ENCODE data around the gene PIEZO1. TPM values are rescaled to one million over a fixed set of nuclear protein-coding genes. Genes with fewer than 3 reads are reported as not detected.

Gene PIEZO1
- total RNA-seq, 1 experiment from 2014 or later = 224 TPM

DNA sequence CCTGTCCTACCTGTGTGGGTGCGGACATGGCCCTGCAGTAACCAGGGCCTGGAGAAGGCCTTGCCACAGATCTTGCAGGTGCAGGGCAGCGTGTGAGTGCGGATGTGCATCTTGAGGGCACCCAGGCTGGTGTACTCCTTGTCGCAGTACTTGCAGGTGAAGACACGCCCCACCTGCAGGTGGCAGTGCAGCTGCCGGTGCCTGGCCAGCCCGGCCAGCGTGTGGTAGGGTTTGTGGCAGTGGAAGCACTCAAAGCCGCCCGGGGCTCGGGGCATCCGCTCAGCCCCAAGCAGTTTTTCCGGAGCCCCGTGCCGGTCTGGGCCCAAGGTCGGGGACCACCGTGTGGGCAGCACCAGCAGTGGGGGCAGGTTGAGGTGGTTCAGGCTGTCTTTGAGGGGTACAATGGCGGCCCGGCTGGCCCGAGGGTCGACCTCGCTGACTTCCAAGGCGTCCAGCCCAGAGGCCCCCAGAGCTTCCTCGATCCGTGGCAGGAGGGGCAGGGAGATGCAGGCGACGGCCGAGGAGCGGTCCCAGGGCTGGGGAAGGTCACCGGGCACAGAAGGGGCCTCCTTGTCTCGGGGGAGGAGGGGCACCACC is 103.8 kb downstream of the PIEZO1 start:
- no peaks in the 10 kb centered on the region for H3K9me3 ChIP-seq (ENCODE audit: control insufficient read depth in 1 of 2, insufficient read depth in 1 of 2, low read depth in 1 of 2, low read length in 2 of 2)
- no peaks in the 10 kb centered on the region for H4K20me1 ChIP-seq (ENCODE audit: insufficient read depth)
- no peaks in the 10 kb centered on the region for H3K27me3 ChIP-seq (ENCODE audit: insufficient read depth, low read length)
- ChIA-PET POLR2A (no interaction called here), CTCF (interaction anchor here (0.8 to 1.6 kb wide), 3 partner anchors 8 to 24 kb away, joined by 3 to 6 read pairs (median 3); no protein-coding TSS in a partner anchor), RAD21 (ENCODE audit: low non-redundant PET in 1 of 2, low total read pairs in 2 of 2, uncharacterized antibody in 2 of 2, unreplicated experiment in 2 of 2) (no interaction called here)
- no peaks in the 10 kb centered on the region for H3K9me2 ChIP-seq (ENCODE audit: insufficient read depth)
- no peaks in the 10 kb centered on the region for H3K36me3 ChIP-seq (ENCODE audit: control insufficient read depth in 1 of 2, insufficient read depth in 2 of 2, low read length in 2 of 2)
- BruUV-seq (replicated peaks) = no TSS peak
- intact Hi-C loops (cut with micrococcal nuclease) = no loop called here
- no peak overlapping the region for H3K27ac ChIP-seq (ENCODE audit: low read depth, low read length)
- peak; percentile 74 for ATAC-seq
- H3K79me2 ChIP-seq (ENCODE audit: insufficient read depth, low read length) = no peaks in the 10 kb centered on the region
- H2AFZ ChIP-seq (ENCODE audit: low read depth, low read length, poor library complexity, severe bottlenecking) = no peak overlapping the region
- H3K4me3 ChIP-seq (replicated peaks in 1 of 2; ENCODE audit: low read depth in 1 of 2, low read length in 2 of 2) = no peak overlapping the region
- no peak overlapping the region for H3K9ac ChIP-seq (ENCODE audit: low read length)
- DNase-seq (ENCODE audit: low read depth, low spot score) = no peak
- no peak overlapping the region for H3K4me2 ChIP-seq (ENCODE audit: low read length)
- peaks cover 9 to 26% of the 10 kb centered on the region in 2 experiments for H3K4me1 ChIP-seq (ENCODE audit: control insufficient read depth in 1 of 2, insufficient read depth in 2 of 2, low read length in 2 of 2)
- TF ChIP-seq TCF7L2 (IDR thresholded peaks at IDR 0.05; ENCODE audit: borderline replicate concordance, extremely low read depth, insufficient read depth, insufficient read length) = no peak
- TF ChIP-seq, protein P1, sequence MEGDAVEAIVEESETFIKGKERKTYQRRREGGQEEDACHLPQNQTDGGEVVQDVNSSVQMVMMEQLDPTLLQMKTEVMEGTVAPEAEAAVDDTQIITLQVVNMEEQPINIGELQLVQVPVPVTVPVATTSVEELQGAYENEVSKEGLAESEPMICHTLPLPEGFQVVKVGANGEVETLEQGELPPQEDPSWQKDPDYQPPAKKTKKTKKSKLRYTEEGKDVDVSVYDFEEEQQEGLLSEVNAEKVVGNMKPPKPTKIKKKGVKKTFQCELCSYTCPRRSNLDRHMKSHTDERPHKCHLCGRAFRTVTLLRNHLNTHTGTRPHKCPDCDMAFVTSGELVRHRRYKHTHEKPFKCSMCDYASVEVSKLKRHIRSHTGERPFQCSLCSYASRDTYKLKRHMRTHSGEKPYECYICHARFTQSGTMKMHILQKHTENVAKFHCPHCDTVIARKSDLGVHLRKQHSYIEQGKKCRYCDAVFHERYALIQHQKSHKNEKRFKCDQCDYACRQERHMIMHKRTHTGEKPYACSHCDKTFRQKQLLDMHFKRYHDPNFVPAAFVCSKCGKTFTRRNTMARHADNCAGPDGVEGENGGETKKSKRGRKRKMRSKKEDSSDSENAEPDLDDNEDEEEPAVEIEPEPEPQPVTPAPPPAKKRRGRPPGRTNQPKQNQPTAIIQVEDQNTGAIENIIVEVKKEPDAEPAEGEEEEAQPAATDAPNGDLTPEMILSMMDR (IDR thresholded peaks at IDR 0.05 in 2 of 3, conservative IDR thresholded peaks at IDR 0.05 in 1 of 3; ENCODE audit: borderline replicate concordance in 1 of 3, insufficient read depth in 1 of 3, low read depth in 2 of 3, low read length in 2 of 3) = peak; percentile 57 to 92 (median 83)
- peak; percentile 60; the same call in 1 of the 2 replicates for TF ChIP-seq RAD21 (IDR thresholded peaks at IDR 0.05; ENCODE audit: low read depth)

GRCh38 chr16:88680554-88681083 is 104.4 kb downstream of the PIEZO1 start:
- Histone ChIP-seq H4K20me1 (ENCODE audit: insufficient read depth) (no peaks in the 10 kb centered on the region), H3K27me3 (ENCODE audit: insufficient read depth, low read length) (no peaks in the 10 kb centered on the region), H3K9me2 (ENCODE audit: insufficient read depth) (no peaks in the 10 kb centered on the region), H3K27ac (ENCODE audit: low read depth, low read length) (no peak overlapping the region), H3K4me2 (ENCODE audit: low read length) (no peak overlapping the region), H3K4me3 (replicated peaks in 1 of 2; ENCODE audit: low read depth in 1 of 2, low read length in 2 of 2) (no peak overlapping the region), H3K9ac (ENCODE audit: low read length) (no peak overlapping the region), H3K79me2 (ENCODE audit: insufficient read depth, low read length) (no peaks in the 10 kb centered on the region), H3K4me1 (ENCODE audit: control insufficient read depth in 1 of 2, insufficient read depth in 2 of 2, low read length in 2 of 2) (peaks cover 8 to 20% of the 10 kb centered on the region in 2 experiments), H3K36me3 (ENCODE audit: control insufficient read depth in 1 of 2, insufficient read depth in 2 of 2, low read length in 2 of 2) (no peaks in the 10 kb centered on the region), H2AFZ (ENCODE audit: low read depth, low read length, poor library complexity, severe bottlenecking) (no peak overlapping the region), H3K9me3 (ENCODE audit: control insufficient read depth in 1 of 2, insufficient read depth in 1 of 2, low read depth in 1 of 2, low read length in 2 of 2) (no peaks in the 10 kb centered on the region)
- intact Hi-C loops (cut with micrococcal nuclease) = no loop called here
- ATAC-seq (no peak), DNase-seq (ENCODE audit: low read depth, low spot score) (no peak)
- BruUV-seq (replicated peaks) = no TSS peak
- RAD21 ChIA-PET (ENCODE audit: low non-redundant PET in 1 of 2, low total read pairs in 2 of 2, uncharacterized antibody in 2 of 2, unreplicated experiment in 2 of 2) = no interaction called here
- CTCF ChIA-PET = interaction anchor here (0.8 to 1.6 kb wide), 3 partner anchors 8 to 24 kb away, joined by 3 to 6 read pairs (median 3); no protein-coding TSS in a partner anchor
- POLR2A ChIA-PET = no interaction called here
- TF ChIP-seq TCF7L2 (IDR thresholded peaks at IDR 0.05; ENCODE audit: borderline replicate concordance, extremely low read depth, insufficient read depth, insufficient read length) (no peak), SRF (IDR thresholded peaks at IDR 0.05; ENCODE audit: low read depth) (no peak), FOSL1 (IDR thresholded peaks at IDR 0.05; ENCODE audit: low read depth) (no peak), EZH2 (IDR thresholded peaks at IDR 0.05) (no peak), POLR2AphosphoS5 (IDR thresholded peaks at IDR 0.05; ENCODE audit: low read depth, low read length) (no peak), ZNF274 (IDR thresholded peaks at IDR 0.05; ENCODE audit: low read depth, low read length) (no peak), CEBPB (IDR thresholded peaks at IDR 0.05; ENCODE audit: low read depth) (no peak), CBX3 (IDR thresholded peaks at IDR 0.05; ENCODE audit: low read depth) (no peak), REST (IDR thresholded peaks at IDR 0.05; ENCODE audit: low read depth) (no peak)
- TF ChIP-seq, protein P2, sequence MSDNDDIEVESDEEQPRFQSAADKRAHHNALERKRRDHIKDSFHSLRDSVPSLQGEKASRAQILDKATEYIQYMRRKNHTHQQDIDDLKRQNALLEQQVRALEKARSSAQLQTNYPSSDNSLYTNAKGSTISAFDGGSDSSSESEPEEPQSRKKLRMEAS (IDR thresholded peaks at IDR 0.05) = no peak

Data from HCT116 (cell line).